HFFc6 (cell line): Measurements from ENCODE around the gene SIRPA. TPM values are rescaled to one million over a fixed set of nuclear protein-coding genes. Genes with fewer than 3 reads are reported as not detected.

Experiments used
- DNase-seq: peaks from one replicate; pipeline ENCODE4 v3.0.0-alpha.2; 2018
- H3K27ac Mint-ChIP-seq: 2 replicates; pipeline ENCODE4 v1.8.0; 2020; ENCODE audit warnings: mild to moderate bottlenecking, mixed read lengths
- H3K27me3 Mint-ChIP-seq: 2 replicates; pipeline ENCODE4 v1.8.0; 2021; ENCODE audit warnings: mild to moderate bottlenecking, moderate library complexity, mixed read lengths; ENCODE audit not compliant: insufficient read depth
- H3K36me3 Mint-ChIP-seq: 2 replicates; pipeline ENCODE4 v1.8.0; 2021; ENCODE audit warnings: low read depth, mixed read lengths
- H3K4me1 Mint-ChIP-seq: 2 replicates; pipeline ENCODE4 v1.8.0; 2020; ENCODE audit warnings: low read depth, mixed read lengths
- H3K4me3 Mint-ChIP-seq: 2 replicates; pipeline ENCODE4 v1.8.0; 2020; ENCODE audit warnings: mild to moderate bottlenecking, moderate library complexity, mixed read lengths
- H3K9me3 Mint-ChIP-seq: 2 replicates; pipeline ENCODE4 v1.8.0; 2020; ENCODE audit warnings: mild to moderate bottlenecking, mixed read lengths
- CTCF ChIP-seq: fragments of 200-600 bp; sonication (generic); IDR thresholded peaks from 2 replicates; pipeline ENCODE4 v1.5.0; 2021; ENCODE audit warnings: antibody characterized with exemption, mild to moderate bottlenecking
- total RNA-seq, 6 experiments: library from RNA; stranded (reverse); fragmentation: NEBNext Ultra II Directional; extraction: Animal tissue kit (Norgen Biotek cat#: 25700); gene quantifications; 2 replicates in 1 of 6; 3 replicates in 5 of 6; pipeline ENCODE4 v1.2.3, GENCODE V29; 2021

SIRPA gene
- total RNA-seq, 6 experiments from 2014 or later = 44.0 to 66.2 (median 47.5) TPM

GRCh38 chr20:1943275-1944002 is 48.2 kb downstream of the SIRPA start:
- no peak for TF ChIP-seq CTCF
- H3K4me1 Mint-ChIP-seq = peaks cover 12% of the 10 kb centered on the region
- DNase-seq = no peak
- no peak overlapping the region for H3K4me3 Mint-ChIP-seq
- H3K36me3 Mint-ChIP-seq = peaks cover under 1% of the 10 kb centered on the region; the same call in 1 of the 2 replicates
- H3K27me3 Mint-ChIP-seq = peaks cover 45% of the 10 kb centered on the region
- no peaks in the 10 kb centered on the region for H3K9me3 Mint-ChIP-seq
- H3K27ac Mint-ChIP-seq = no peak overlapping the region

DNA sequence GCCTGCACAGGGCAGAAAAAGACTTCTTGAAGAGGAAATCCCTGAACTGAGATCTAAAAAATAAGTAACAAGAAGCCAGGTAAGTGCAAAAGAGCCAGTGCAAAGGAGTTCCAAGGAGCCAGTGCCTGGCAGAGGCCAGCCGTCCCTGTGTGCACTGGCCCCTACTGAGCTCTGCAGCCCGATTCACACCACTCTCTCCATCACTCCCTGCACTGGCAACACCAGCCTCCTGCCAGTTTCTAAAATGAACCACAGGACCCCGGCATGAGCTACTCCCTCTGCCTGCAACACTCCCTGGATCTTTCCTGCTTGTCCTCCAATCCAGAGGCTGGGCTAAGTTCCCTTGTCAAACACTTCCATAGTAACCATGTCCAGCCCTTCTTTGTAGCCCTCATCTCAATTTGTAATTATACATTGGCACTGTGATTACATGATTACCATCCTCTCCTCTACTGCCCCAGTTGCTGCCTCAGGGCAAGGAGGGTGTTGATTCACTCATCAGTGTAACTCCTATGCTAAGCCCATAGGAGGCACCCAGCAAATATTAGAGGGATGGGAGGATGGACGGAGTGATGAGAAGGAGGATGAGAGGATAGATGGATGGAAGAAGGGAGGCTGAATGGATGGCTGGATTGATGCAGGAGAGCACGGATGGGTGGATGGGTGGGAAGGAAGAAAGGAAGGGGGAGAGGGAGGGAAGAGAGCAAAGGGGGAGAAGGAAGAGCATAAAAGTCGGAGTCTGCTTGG is 49.3 kb downstream of the SIRPA start:
- H3K36me3 Mint-ChIP-seq = no peaks in the 10 kb centered on the region

DNA sequence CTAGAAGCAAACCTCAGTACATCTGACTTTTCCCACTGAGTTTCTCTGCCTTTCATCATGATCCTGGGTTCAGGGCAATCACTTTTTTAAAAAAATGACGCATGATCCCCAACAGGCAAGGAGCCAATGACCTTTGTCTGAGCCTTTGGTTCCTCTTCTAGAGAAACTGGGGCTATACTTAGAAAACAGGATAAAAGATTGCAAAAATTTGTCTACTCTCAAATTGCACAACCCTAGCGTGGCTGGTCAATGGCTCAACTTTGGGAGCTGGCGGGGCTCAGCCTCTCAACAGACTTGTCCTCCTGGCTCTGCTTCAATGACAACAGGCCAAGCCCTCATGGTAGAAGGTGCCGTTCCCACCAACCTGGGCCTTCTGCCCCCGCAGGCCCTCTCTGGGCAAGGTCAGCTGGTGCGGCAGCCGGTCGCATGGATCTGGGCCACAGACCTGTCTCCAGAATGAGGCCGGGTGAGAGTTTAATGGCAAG is 50.0 kb downstream of the SIRPA start:
- peaks cover 45% of the 10 kb centered on the region for H3K27me3 Mint-ChIP-seq
- no peak for TF ChIP-seq CTCF
- H3K27ac Mint-ChIP-seq = no peak overlapping the region
- no peak for DNase-seq
- H3K36me3 Mint-ChIP-seq = no peaks in the 10 kb centered on the region
- H3K9me3 Mint-ChIP-seq = no peaks in the 10 kb centered on the region
- peaks cover 12% of the 10 kb centered on the region for H3K4me1 Mint-ChIP-seq
- no peak overlapping the region for H3K4me3 Mint-ChIP-seq

More for the DNA sequence above, 49.3 kb downstream of the SIRPA start:
- no peaks in the 10 kb centered on the region for H3K9me3 Mint-ChIP-seq
- no peak for DNase-seq
- peaks cover 12% of the 10 kb centered on the region for H3K4me1 Mint-ChIP-seq
- H3K27me3 Mint-ChIP-seq = peaks cover 46% of the 10 kb centered on the region
- no peak overlapping the region for H3K4me3 Mint-ChIP-seq
- no peak for TF ChIP-seq CTCF
- H3K27ac Mint-ChIP-seq = no peak overlapping the region

- peaks cover 12% of the 10 kb centered on the region for H3K4me1 Mint-ChIP-seq
- H3K27ac Mint-ChIP-seq = no peak overlapping the region
- TF ChIP-seq CTCF = no peak
- H3K36me3 Mint-ChIP-seq = no peaks in the 10 kb centered on the region
- H3K27me3 Mint-ChIP-seq = peaks cover 46% of the 10 kb centered on the region
- H3K9me3 Mint-ChIP-seq = no peaks in the 10 kb centered on the region
- no peak for DNase-seq
- no peak overlapping the region for H3K4me3 Mint-ChIP-seq
These were observed 50.5 kb downstream of the SIRPA start for GRCh38 chr20:1945660-1946059.

DNA sequence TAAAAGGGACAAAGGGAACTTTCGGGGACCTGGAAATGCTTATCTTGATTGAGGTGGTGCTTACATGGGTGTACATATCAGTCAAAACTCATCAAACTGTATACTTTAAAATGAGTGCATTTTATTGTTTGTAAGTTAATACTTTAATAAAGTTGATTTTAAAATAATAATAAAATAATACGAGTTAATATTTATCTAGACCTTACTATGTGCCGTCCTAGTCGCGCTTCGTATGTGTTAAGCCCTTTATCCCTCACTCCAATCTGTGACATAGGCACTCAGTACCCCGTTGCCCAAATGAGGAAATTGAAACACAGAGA is 51.2 kb downstream of the SIRPA start:
- no peak for DNase-seq
- H3K27me3 Mint-ChIP-seq = peaks cover 52% of the 10 kb centered on the region
- peaks cover 7% of the 10 kb centered on the region for H3K4me1 Mint-ChIP-seq
- TF ChIP-seq CTCF = no peak
- no peaks in the 10 kb centered on the region for H3K9me3 Mint-ChIP-seq
- no peaks in the 10 kb centered on the region for H3K36me3 Mint-ChIP-seq
- H3K27ac Mint-ChIP-seq = no peak overlapping the region
- H3K4me3 Mint-ChIP-seq = no peak overlapping the region
